K562 (cell line): ENCODE measurements around the gene CACNA2D3. TPM values are rescaled to one million over a fixed set of nuclear protein-coding genes. Genes with fewer than 3 reads are reported as not detected.

Experiments
- CTCFL ChIP-seq: IDR thresholded peaks from 2 replicates; pipeline ENCODE4 v1.6.1; 2011; ENCODE audit warnings: borderline replicate concordance, low read depth, mild to moderate bottlenecking, moderate library complexity, low read length; ENCODE audit not compliant: insufficient read depth, poor library complexity, severe bottlenecking
- ESRRB ChIP-seq: fragments of 250-450 bp; sonication (Bioruptor Pico); IDR thresholded peaks from 2 replicates; pipeline ENCODE4 v1.5.0; 2020; ENCODE audit warnings: mild to moderate bottlenecking, moderate library complexity, borderline replicate concordance
- ETV5 ChIP-seq: sonication (generic); formaldehyde crosslinking; IDR thresholded peaks from 2 replicates; pipeline ENCODE4 v1.4.0; 2020; ENCODE audit warnings: low read depth, mild to moderate bottlenecking, missing genetic modification reagents
- HDAC6 ChIP-seq: IDR thresholded peaks from 2 replicates; pipeline ENCODE4 v1.6.1; 2012; ENCODE audit warnings: low read depth, mild to moderate bottlenecking, control low read depth, inconsistent platforms, low read length, moderate library complexity
- JUN ChIP-seq, 2 experiments: sonication (generic) in 1 of 2; formaldehyde crosslinking in 1 of 2; IDR thresholded peaks; 2 replicates each; pipeline versions ENCODE4 v1.6.1 to v1.8.0; 2012 to 2022; ENCODE audit warnings: borderline replicate concordance in 2 of 2, mild to moderate bottlenecking in 2 of 2, improper control_type of control experiment in 1 of 2, low read depth in 1 of 2, low read length in 1 of 2, missing genetic modification reagents in 1 of 2
- KAT2B ChIP-seq: IDR thresholded peaks from one replicate; pipeline ENCODE4 v1.6.1; 2012; ENCODE audit warnings: low read depth, mild to moderate bottlenecking, control low read depth, inconsistent platforms, low read length, moderate library complexity
- POLR3A ChIP-seq: IDR thresholded peaks from 2 replicates; pipeline ENCODE4 v1.6.1; 2011; ENCODE audit warnings: borderline replicate concordance, mild to moderate bottlenecking, moderate library complexity; ENCODE audit not compliant: insufficient read length, insufficient read depth; ENCODE audit errors: extremely low read depth
- RAD21 ChIP-seq, 2 experiments: fragments of 250-450 bp in 1 of 2; fragments of 450-650 bp in 1 of 2; sonication (Bioruptor Pico) in 1 of 2; formaldehyde crosslinking in 1 of 2; IDR thresholded peaks in 1 of 2; conservative IDR thresholded peaks in 1 of 2; 2 replicates each; pipeline versions ENCODE4 v1.4.0 to v1.8.0; 2020 to 2022; ENCODE audit warnings: mild to moderate bottlenecking in 2 of 2, moderate library complexity in 1 of 2
- RBFOX2 ChIP-seq: fragments of 200-400 bp; formaldehyde crosslinking; IDR thresholded peaks from 2 replicates; pipeline ENCODE4 v1.6.1; 2017; ENCODE audit warnings: low read depth, mild to moderate bottlenecking, low read length, moderate library complexity
- REST ChIP-seq, 2 experiments: fragments of 450-650 bp; formaldehyde crosslinking in 1 of 2; IDR thresholded peaks; 2 replicates each; pipeline versions ENCODE4 v1.4.0 to v1.6.1; 2014 to 2020; ENCODE audit warnings: mild to moderate bottlenecking in 2 of 2, borderline replicate concordance in 1 of 2, low read depth in 1 of 2
- SMAD2 ChIP-seq: fragments of 150-350 bp; IDR thresholded peaks from 2 replicates; pipeline ENCODE4 v1.6.1; 2014; ENCODE audit warnings: low read depth, mild to moderate bottlenecking, low read length
- SMARCA5 ChIP-seq: fragments of 450-650 bp; IDR thresholded peaks from 2 replicates; pipeline ENCODE4 v1.6.1; 2016
- SMC3 ChIP-seq: conservative IDR thresholded peaks from 2 replicates; pipeline ENCODE4 v1.6.1; 2011; ENCODE audit warnings: low read depth, low read length, improper control_type of control experiment; ENCODE audit not compliant: insufficient read depth
- STAG1 ChIP-seq: sonication (generic); formaldehyde crosslinking; IDR thresholded peaks from 2 replicates; pipeline ENCODE4 v1.5.0; 2020; ENCODE audit warnings: missing genetic modification reagents, borderline replicate concordance
- TRIM28 ChIP-seq: fragments of 450-650 bp; IDR thresholded peaks from 2 replicates; pipeline ENCODE4 v1.6.1; 2017
- polyA plus RNA-seq, 8 experiments: library from polyadenylated mRNA; depleted of rRNA in 4 of 8; stranded (reverse) in 5 of 8; unstranded in 3 of 8; fragments of >200 nt; fragmentation: Nextera tagmentation in 2 of 8; fragmentation: Illumina TruSeq in 1 of 8; extraction: Ambion mirVana in 2 of 8; extraction: Trizol in 1 of 8; gene quantifications; 2 replicates each; pipeline versions ENCODE4 v1.2.1 to v1.2.3, GENCODE V29; 2011 to 2014; ENCODE audit warnings: inconsistent platforms in 1 of 8, missing spikeins in 1 of 8
- total RNA-seq, 7 experiments: library from RNA; depleted of rRNA in 6 of 7; stranded (reverse); fragments of >200 nt in 6 of 7; fragmentation: Illumina TruSeq in 2 of 7; extraction: Trizol in 2 of 7; gene quantifications; 2 replicates each; pipeline versions ENCODE4 v1.2.1 to v1.2.3, GENCODE V29; 2011 to 2021; ENCODE audit warnings: low replicate concordance in 1 of 7

CACNA2D3 gene
- total and polyA plus RNA-seq, 9 of the 15 experiments (the other 6 are each of a cell fraction or from before 2014, with no cell fraction given) = 0.01 TPM; not detected in 8

GRCh38 chr3:54853573-54854404 is 731.4 kb downstream of the CACNA2D3 start (continued):
- TF ChIP-seq REST (IDR thresholded peaks at IDR 0.05; ENCODE audit: borderline replicate concordance) = peak; percentile 33; the same call in 1 of the 2 replicates
- TF ChIP-seq REST (CRISPR knock-in tag; IDR thresholded peaks at IDR 0.05; ENCODE audit: low read depth) = no peak
- TF ChIP-seq RAD21 (CRISPR knock-in tag; conservative IDR thresholded peaks at IDR 0.05 in 1 of 2, IDR thresholded peaks at IDR 0.05 in 1 of 2) = peak; percentile 54 to 65
- no peak for TF ChIP-seq KAT2B
- no peak for TF ChIP-seq HDAC6
- no peak for TF ChIP-seq SMAD2
- TF ChIP-seq JUN (IDR thresholded peaks at IDR 0.05; ENCODE audit: borderline replicate concordance, low read depth, low read length) = no peak
- TF ChIP-seq JUN (CRISPR knock-in tag; IDR thresholded peaks at IDR 0.05; ENCODE audit: borderline replicate concordance) = no peak
- no peak for TF ChIP-seq ESRRB
- TF ChIP-seq SMARCA5 = no peak
- no peak for TF ChIP-seq CTCFL
- no peak for TF ChIP-seq RBFOX2
- peak; percentile 63 for TF ChIP-seq SMC3
- no peak for TF ChIP-seq POLR3A
- no peak for TF ChIP-seq TRIM28
- peak; percentile 36; the same call in 1 of the 2 replicates for TF ChIP-seq STAG1 (CRISPR knock-in tag)
- no peak for TF ChIP-seq ETV5 (CRISPR knock-in tag)
